WTC11 (cell line): Measurements from ENCODE around the gene MXRA8. TPM values are rescaled to one million over a fixed set of nuclear protein-coding genes. Genes with fewer than 3 reads are reported as not detected.

Experiments used
- ATAC-seq: fragments of 200-7000 bp; cut with Tn5 transposase; 2 replicates; pipeline ENCODE4 v1.10.0; 2021; ENCODE audit warnings: mild to moderate bottlenecking, moderate library complexity
- CTCF ChIA-PET: fragments of 300-600 bp; sonication (Branson Sonifier 250); formaldehyde crosslinking; loops from one replicate; lab custom pipeline; 2021; ENCODE audit warnings: antibody characterized with exemption; lab: Charles Lee
- POLR2A ChIA-PET: fragments of 350-600 bp; sonication (Branson Sonifier 250); formaldehyde crosslinking; loops from one replicate; lab custom pipeline; 2021; ENCODE audit warnings: antibody characterized with exemption; lab: Charles Lee
- DNase-seq: peaks from one replicate; pipeline ENCODE4 v3.0.0; 2021; ENCODE audit warnings: low spot score
- H3K27ac Mint-ChIP-seq: 2 replicates; pipeline ENCODE4 v1.8.0; 2021; ENCODE audit warnings: mixed read lengths
- H3K27me3 Mint-ChIP-seq: 2 replicates; pipeline ENCODE4 v1.8.0; 2021; ENCODE audit warnings: low read depth, mild to moderate bottlenecking, moderate library complexity, mixed read lengths
- H3K36me3 Mint-ChIP-seq: 2 replicates; pipeline ENCODE4 v1.8.0; 2021; ENCODE audit warnings: mixed read lengths
- H3K4me1 Mint-ChIP-seq: 2 replicates; pipeline ENCODE4 v1.8.0; 2022; ENCODE audit warnings: mixed read lengths
- H3K4me3 Mint-ChIP-seq: 2 replicates; pipeline ENCODE4 v1.8.0; 2021; ENCODE audit warnings: mild to moderate bottlenecking, moderate library complexity, mixed read lengths
- H3K9me3 Mint-ChIP-seq: 2 replicates; pipeline ENCODE4 v1.8.0; 2021; ENCODE audit warnings: mixed read lengths
- ATF3 ChIP-seq: sonication (generic); formaldehyde crosslinking; conservative IDR thresholded peaks from 2 replicates; pipeline ENCODE4 v1.8.1; 2022; ENCODE audit warnings: mild to moderate bottlenecking, missing genetic modification reagents
- ESRRA ChIP-seq: sonication (generic); formaldehyde crosslinking; IDR thresholded peaks from 2 replicates; pipeline ENCODE4 v1.8.1; 2022; ENCODE audit warnings: mild to moderate bottlenecking, missing genetic modification reagents, borderline replicate concordance
- HMGXB4 ChIP-seq: sonication (generic); formaldehyde crosslinking; IDR thresholded peaks from 2 replicates; pipeline ENCODE4 v1.8.1; 2023; ENCODE audit warnings: mild to moderate bottlenecking, moderate library complexity, missing genetic modification reagents
- IRF1 ChIP-seq: sonication (generic); formaldehyde crosslinking; IDR thresholded peaks from 2 replicates; pipeline ENCODE4 v1.8.0; 2023; ENCODE audit warnings: missing genetic modification reagents
- JUN ChIP-seq: sonication (generic); formaldehyde crosslinking; IDR thresholded peaks from 2 replicates; pipeline ENCODE4 v1.8.0; 2023; ENCODE audit warnings: mild to moderate bottlenecking, missing genetic modification reagents
- KAT7 ChIP-seq: sonication (generic); formaldehyde crosslinking; IDR thresholded peaks from 2 replicates; pipeline ENCODE4 v1.8.1; 2023; ENCODE audit warnings: missing genetic modification reagents, mild to moderate bottlenecking, borderline replicate concordance
- NFE2L1 ChIP-seq: sonication (generic); formaldehyde crosslinking; IDR thresholded peaks from 2 replicates; pipeline ENCODE4 v1.8.1; 2023; ENCODE audit warnings: missing genetic modification reagents
- NR1H2 ChIP-seq: sonication (generic); formaldehyde crosslinking; IDR thresholded peaks from 2 replicates; pipeline ENCODE4 v1.9.0; 2021; ENCODE audit warnings: mild to moderate bottlenecking, moderate library complexity, missing genetic modification reagents
- NR2C2 ChIP-seq: sonication (generic); formaldehyde crosslinking; IDR thresholded peaks from 2 replicates; pipeline ENCODE4 v1.8.0; 2022; ENCODE audit warnings: mild to moderate bottlenecking, missing genetic modification reagents
- PRDM15 ChIP-seq: sonication (generic); formaldehyde crosslinking; IDR thresholded peaks from 2 replicates; pipeline ENCODE4 v1.8.0; 2022; ENCODE audit warnings: missing genetic modification reagents
- SOX15 ChIP-seq: fragments of 250-450 bp; sonication (Bioruptor Pico); IDR thresholded peaks from 2 replicates; pipeline ENCODE4 v1.9.0; 2021; ENCODE audit warnings: mild to moderate bottlenecking
- STAT6 ChIP-seq: sonication (generic); formaldehyde crosslinking; conservative IDR thresholded peaks from 2 replicates; pipeline ENCODE4 v1.8.1; 2023; ENCODE audit warnings: mild to moderate bottlenecking, low read depth, missing genetic modification reagents, moderate library complexity
- TCF7 ChIP-seq: sonication (generic); formaldehyde crosslinking; IDR thresholded peaks from 2 replicates; pipeline ENCODE4 v1.8.0; 2022; ENCODE audit warnings: mild to moderate bottlenecking, low read depth, missing genetic modification reagents, moderate library complexity
- ZBTB21 ChIP-seq: sonication (generic); formaldehyde crosslinking; IDR thresholded peaks from 2 replicates; pipeline ENCODE4 v1.8.1; 2023; ENCODE audit warnings: mild to moderate bottlenecking, missing genetic modification reagents, borderline replicate concordance
- ZNF121 ChIP-seq: sonication (generic); formaldehyde crosslinking; IDR thresholded peaks from 2 replicates; pipeline ENCODE4 v1.8.0; 2023; ENCODE audit warnings: missing genetic modification reagents
- ZNF138 ChIP-seq: sonication (generic); formaldehyde crosslinking; conservative IDR thresholded peaks from 2 replicates; pipeline ENCODE4 v1.8.1; 2022; ENCODE audit warnings: mild to moderate bottlenecking, moderate library complexity, missing genetic modification reagents
- ZNF232 ChIP-seq: sonication (generic); formaldehyde crosslinking; IDR thresholded peaks from 2 replicates; pipeline ENCODE4 v1.8.0; 2022; ENCODE audit warnings: mild to moderate bottlenecking, missing genetic modification reagents
- ZNF263 ChIP-seq: sonication (generic); formaldehyde crosslinking; IDR thresholded peaks from 2 replicates; pipeline ENCODE4 v1.8.1; 2022; ENCODE audit warnings: low read depth, mild to moderate bottlenecking, moderate library complexity, missing genetic modification reagents
- total RNA-seq: library from RNA; stranded (reverse); gene quantifications from 3 replicates; pipeline ENCODE4 v1.2.3, GENCODE V29; 2021

The MXRA8 gene
- total RNA-seq, 1 experiment from 2014 or later, result 6.7 TPM

- ChIA-PET POLR2A (interaction anchor here (0.5 to 2.0 kb wide), 4 partner anchors 12 to 276 kb away, joined by 3 to 5 read pairs (median 4); no protein-coding TSS in a partner anchor), CTCF (interaction anchor here (1.0 kb wide), 1 partner anchor 41 kb away, joined by 3 read pairs; no protein-coding TSS in a partner anchor)
- H3K4me3 Mint-ChIP-seq, result no peak within 1 kb of the TSS
- TF ChIP-seq ATF3 (CRISPR knock-in tag) (no peak), SOX15 (CRISPR knock-in tag) (no peak), ZNF263 (no peak), ZBTB21 (CRISPR knock-in tag) (no peak), NR1H2 (CRISPR knock-in tag) (no peak), KAT7 (CRISPR knock-in tag) (no peak)
- no peak within 1 kb of the TSS; the same call in 1 of the 2 replicates for H3K27ac Mint-ChIP-seq
- ATAC-seq (no peak), DNase-seq (no peak)
- H3K9me3 Mint-ChIP-seq, result peaks cover 4% of the 10 kb centered on the region
- no peaks in the 10 kb centered on the region for H3K4me1 Mint-ChIP-seq
- no peaks in the 10 kb centered on the region for H3K27me3 Mint-ChIP-seq
- no peaks in the 10 kb centered on the region for H3K36me3 Mint-ChIP-seq
Measured at GRCh38 chr1:1331068-1331965, 27.0 kb downstream of the MXRA8 start, which contains the start of gene TAS1R3. Gene TAS1R3, plus strand, starts transcription at chr1:1331280. Its CDS starts 66 bp downstream, at chr1:1331346.

- ChIA-PET POLR2A (interaction anchor here (0.6 kb wide), 1 partner anchor 276 kb away, joined by 4 read pairs; no protein-coding TSS in a partner anchor), CTCF (no interaction called here)
- DNase-seq, result no peak
- H3K4me3 Mint-ChIP-seq, result no peak overlapping the region
- no peak for ATAC-seq
- no peak for TF ChIP-seq NFE2L1
- no peak for TF ChIP-seq HMGXB4 (CRISPR knock-in tag)
- no peaks in the 10 kb centered on the region for H3K27me3 Mint-ChIP-seq
- peaks cover 4% of the 10 kb centered on the region for H3K9me3 Mint-ChIP-seq
- no peaks in the 10 kb centered on the region for H3K4me1 Mint-ChIP-seq
- H3K27ac Mint-ChIP-seq, result no peak overlapping the region
- H3K36me3 Mint-ChIP-seq, result no peaks in the 10 kb centered on the region
Measured at GRCh38 chr1:1330366-1331067, 27.8 kb downstream of the MXRA8 start.

GRCh38 chr1:1329304-1330210 lies 28.8 kb downstream of the MXRA8 start:
- Mint-ChIP-seq H3K4me3 (no peak overlapping the region), H3K4me1 (no peaks in the 10 kb centered on the region), H3K27ac (peak overlapping the region; percentile 84), H3K36me3 (no peaks in the 10 kb centered on the region), H3K27me3 (no peaks in the 10 kb centered on the region), H3K9me3 (peaks cover 4% of the 10 kb centered on the region)
- ATAC-seq (no peak), DNase-seq (no peak)
- ChIA-PET POLR2A (no interaction called here), CTCF (interaction anchor here (0.6 kb wide), 1 partner anchor 177 kb away, joined by 4 read pairs; no protein-coding TSS in a partner anchor)
- TF ChIP-seq IRF1 (CRISPR knock-in tag) (no peak), ZNF232 (CRISPR knock-in tag) (no peak), ZNF121 (CRISPR knock-in tag) (peak; percentile 20; the same call in 1 of the 2 replicates), ZNF138 (CRISPR knock-in tag) (no peak), ZBTB21 (CRISPR knock-in tag) (no peak), TCF7 (peak; percentile 64; the same call in 1 of the 2 replicates), NR2C2 (CRISPR knock-in tag) (no peak), JUN (CRISPR knock-in tag) (no peak), ESRRA (CRISPR knock-in tag) (no peak), STAT6 (CRISPR knock-in tag) (no peak), PRDM15 (CRISPR knock-in tag) (0 out of 2 replicates have a peak, but pooled peaks have one; percentile 32)
